Hematopoietic multipotent progenitor cell treated with erythropoietin and hydrocortisone succinate and interleukin-3 and kit ligand, for 8 days (in vitro differentiated cells): ENCODE measurements around the gene FXYD3.
A peak's percentile ranks its signal among the peaks of the same experiment; 100 is the strongest.
"Not testable (repeated sequence)": the region's sequence is repeated elsewhere in the genome, so short reads cannot be mapped to it uniquely, and the experiment has no call there.

Experiments used
- DNase-seq: peaks from one replicate; pipeline ENCODE4 v3.0.0-alpha.2; 2015

The FXYD3 gene

DNA sequence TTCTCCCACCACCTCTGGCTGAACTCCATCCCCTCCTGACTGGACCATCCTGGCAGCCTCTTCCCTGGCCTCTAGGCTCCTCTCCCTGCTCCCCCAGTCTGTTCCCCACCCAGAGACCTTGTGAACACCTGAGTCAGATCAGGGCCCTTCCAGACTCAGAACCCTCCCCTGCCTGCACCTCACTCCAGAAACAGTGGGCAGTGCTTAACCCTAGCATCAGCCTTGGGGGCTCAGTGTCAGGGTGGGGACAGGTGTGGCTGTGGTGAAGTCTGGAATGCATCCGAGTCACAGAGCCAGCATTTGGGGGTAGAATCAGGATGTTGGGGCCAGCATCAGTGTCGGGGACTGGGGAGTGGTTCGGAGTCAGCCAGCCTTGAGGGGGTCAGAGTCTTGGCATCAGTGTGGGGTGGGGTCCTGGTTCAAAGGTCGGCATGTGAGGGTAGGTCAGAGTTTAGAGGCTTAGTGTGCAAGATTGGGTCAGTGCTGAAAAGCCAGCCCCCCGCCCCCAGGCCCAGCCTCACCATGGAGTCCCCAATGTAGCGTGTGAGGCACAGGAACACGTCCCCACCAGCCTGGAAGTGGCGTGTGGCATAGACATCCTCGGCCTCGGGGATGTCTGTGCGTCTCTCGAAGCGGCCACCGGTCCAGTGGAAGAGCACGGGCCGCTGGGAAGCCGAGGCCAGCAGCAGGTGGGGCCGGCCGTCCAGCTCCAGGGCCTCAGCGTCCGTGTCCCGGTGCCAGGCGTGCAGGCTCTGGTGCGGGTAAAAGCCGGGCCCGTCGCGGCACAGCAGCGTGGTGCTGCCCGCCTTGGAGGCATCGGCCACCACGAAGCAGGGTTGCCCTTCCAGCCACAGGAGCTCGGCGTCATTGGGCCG is 10.4 kb downstream of the FXYD3 start:
- DNase-seq = no peak

DNA sequence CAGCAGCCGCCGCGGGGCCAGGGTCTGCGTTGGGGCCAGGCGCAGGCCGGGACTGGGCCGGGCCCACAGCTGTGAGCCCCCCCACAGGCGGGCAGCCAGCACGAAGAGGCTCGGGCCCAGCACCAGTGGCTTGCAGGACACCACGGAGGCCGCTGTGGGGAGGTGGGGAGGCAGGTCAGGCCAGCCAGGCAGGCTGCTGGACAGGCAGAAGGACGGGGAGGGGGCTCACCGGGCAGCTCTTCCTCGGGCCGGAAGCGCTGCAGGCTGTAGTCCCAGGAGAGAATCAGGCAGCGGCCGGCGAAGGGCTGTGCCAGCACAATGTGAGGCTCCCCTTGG is 11.0 kb downstream of the FXYD3 start:
- DNase-seq = no peak

DNA sequence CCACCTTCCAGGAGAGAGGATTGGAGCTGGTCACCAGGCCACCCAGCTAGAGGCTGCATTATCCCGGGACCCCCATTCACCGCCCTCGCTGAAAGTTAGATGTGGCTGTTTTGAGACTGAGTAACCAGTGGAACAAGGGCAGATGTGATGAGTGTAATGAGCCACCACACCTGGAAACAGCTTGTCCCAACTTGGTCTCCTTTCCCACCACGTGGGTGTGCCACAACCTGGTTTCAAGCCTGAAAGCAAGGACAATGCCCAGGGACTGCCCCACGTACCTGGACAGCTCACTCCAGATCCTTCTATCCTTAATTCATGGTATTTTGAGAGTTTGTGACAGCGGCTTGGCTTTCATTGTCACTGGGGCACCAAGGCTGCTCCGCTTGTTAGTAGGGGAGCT is 12.2 kb downstream of the FXYD3 start:
- no peak for DNase-seq

DNA sequence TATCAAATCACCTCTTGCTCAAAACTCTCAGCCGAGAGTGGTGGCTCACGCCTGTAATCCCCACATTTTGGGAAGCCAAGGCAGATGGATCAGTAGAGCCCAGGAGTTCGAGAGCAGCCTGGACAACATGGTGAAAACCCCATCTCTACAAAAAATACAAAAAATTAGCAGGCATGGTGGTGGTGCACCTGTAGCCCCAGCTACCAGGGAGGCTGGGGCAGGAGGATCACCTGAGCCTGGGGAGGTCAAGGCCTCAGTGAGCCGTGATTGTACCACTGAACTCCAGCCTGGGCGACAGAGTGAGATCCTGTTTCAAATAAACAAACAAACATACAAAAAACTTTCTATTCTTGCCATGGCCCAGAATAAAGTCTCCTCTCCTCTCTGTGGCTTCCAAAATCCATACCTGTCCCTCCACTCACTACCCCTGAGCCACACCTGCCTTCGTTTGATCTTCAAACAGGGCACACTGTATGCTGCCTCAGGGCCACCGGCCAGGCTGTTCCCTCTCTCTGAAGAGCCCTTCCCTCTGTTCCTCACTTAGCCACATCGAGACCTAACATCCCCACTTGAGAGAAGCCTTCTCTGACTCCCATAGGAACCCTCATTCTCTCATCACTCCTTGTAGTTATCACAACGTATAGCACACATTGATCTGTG is 12.9 kb downstream of the FXYD3 start:
- no peak for DNase-seq

DNA sequence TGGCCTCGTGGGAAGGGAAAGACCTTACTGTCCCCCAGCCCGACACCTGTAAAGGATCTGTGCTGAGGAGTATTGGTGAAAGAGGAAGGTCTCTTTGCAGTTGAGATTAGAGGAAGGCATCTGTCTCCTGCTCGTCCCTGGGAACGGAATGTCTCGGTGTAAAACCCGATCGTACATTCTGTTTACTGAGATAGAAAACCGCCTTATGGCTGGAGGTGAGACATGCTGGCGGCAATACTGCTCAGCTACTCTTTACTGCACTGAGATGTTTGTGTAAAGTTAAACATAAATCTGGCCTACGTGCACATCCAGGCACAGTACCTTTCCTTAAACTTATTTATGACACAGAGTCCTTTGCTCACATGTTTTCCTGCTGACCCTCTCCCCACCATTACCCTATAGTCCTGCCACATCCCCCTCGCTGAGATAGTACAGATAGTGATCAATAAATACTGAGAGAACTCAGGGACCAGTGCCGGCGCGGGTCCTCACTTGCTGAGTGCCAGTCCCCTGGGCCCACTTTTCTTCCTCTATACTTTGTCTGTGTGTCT is 14.2 kb downstream of the FXYD3 start:
- not testable (repeated sequence) for DNase-seq

DNA sequence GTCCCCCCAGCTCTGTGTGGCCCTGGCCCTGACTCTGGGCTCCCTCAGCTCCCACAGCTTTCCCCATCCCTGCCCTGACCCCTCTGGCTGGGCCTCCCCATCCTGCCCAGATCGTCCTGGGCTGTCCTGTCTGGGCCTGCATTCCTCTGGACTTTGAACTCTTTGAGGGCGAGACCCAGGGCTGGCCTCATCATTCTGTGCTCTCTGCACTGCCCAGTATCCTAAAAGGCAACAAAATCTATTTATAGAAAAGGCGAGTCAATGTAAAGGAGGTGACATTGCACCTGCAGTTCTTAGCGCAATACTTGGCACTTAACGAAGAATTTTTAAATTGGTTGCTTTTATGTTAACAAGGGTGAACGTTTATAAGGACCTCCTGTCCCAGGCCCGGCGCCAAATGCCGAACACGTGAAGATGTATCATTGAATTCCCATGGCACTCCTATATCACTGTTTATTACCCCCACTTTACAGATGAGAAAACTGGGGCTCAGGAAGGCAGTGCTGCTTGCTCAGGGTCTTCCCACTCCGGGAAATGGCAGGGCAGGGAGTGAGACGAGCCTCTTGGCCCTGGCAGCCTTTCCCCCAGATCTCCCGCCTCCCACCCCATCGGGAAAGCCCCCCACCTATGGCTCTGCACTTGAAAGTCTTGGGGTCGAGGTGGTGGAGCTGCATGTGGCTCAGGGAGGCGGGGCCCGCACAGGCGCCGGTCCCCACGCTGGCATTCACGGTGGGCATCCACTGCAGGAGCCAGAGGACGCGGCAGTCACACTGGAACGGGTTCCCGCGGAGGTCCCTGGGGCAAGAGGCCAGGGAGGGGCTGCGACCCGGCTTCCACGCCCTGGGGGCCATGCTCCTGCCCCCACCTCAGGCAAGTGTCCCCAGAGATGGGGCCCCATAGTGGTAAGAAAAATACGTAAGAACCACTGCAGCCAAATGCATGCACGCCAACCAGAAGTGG is 15.4 kb downstream of the FXYD3 start:
- no peak for DNase-seq

DNA sequence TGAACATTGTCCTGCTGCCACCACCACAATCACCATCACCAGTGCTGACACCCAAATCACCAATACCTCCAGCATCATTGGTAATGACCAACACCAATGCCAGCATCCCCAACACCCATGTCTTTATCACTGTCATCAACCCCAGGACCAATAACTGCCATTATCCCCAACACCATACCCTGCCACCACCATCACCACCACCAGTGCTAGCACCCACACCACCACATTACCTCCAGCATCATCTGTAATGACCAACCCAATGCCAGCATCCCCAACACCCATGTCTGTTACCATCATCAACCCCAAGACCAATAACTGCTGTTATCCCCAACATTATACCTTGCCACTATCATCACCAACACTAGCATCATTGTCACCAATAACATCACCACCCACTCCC is 16.6 kb downstream of the FXYD3 start:
- no peak for DNase-seq

DNA sequence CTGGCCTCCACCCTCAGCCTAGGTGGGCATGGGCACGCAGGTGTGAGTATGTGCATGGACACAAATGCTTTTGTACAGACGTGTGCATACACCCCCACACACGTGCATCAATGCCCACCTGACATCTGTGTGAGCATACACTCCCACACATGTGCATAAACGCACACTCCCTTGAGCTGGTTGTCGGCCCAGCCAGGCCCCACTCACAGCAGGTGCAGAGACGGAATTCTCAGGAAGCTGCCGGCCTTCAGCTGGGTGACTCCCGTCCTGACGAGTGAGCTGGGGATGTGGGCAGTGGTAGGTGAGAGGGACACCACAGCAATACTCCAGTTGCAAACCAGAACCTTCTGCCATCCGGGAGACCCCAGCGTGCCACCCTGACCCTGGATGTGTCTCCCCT is 18.2 kb downstream of the FXYD3 start:
- DNase-seq = no peak

DNA sequence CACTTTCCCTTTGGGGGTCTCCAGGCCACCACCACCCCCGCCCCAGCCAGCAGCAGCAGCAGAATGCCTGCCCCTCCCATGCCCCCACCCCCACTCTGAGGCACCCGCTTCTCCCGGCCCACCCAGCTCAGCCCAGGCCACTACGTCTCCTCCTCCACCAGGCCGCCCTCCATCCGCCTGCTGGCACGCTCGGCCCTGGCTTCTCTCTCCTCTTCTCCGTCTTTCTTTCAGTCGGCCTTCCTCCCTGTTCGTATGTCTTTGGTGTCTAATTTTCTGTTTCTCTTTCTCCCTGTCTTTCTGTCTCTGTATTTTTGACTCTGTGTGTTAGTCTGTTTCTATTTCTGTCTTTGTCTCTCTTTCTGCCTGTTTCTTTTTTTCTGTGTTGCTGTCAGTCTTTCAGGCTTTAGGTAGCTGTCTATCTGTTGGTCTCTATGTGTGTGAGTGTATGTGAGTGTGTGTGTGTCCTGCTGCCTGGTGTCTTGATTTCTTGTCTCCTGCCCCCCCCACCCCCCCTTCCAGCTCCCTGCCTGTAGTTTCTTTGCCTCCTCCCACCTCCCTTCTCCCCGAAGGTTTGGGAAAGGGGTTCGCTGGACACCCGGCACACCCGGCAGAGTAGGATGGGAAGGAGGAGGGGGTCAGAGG is 19.1 kb downstream of the FXYD3 start, which contains the start of gene LGI4:
TSS of gene LGI4 (minus strand) at position 459 of the 642 bp plus-strand sequence. CDS start at position 80, 379 bp downstream.
- DNase-seq = no peak

DNA sequence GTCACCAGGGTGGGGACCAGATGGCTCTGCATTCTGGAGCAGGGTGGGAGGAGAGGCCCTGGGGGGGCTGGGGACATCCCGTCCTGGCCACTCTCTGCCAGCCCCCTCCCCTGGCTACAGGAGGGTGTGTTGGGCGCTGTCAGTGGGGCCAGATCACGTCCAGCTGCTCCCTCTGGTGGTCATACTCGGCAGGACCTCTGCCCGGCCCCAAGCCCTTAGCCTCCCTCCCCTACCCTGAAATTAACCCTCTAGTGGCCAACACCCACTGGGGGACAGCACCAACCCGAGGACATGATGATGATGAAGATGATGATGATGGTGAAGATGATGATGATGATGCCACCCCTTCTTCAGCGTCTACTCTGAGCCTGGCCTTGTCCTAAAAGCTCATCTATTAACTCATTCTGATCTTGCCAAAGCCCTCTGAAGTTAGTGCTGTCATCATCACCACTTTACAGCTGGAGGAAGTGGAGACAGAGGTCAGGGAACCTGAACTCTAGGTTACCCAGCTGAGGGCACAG is 19.8 kb downstream of the FXYD3 start:
- DNase-seq = peak; percentile 70

DNA sequence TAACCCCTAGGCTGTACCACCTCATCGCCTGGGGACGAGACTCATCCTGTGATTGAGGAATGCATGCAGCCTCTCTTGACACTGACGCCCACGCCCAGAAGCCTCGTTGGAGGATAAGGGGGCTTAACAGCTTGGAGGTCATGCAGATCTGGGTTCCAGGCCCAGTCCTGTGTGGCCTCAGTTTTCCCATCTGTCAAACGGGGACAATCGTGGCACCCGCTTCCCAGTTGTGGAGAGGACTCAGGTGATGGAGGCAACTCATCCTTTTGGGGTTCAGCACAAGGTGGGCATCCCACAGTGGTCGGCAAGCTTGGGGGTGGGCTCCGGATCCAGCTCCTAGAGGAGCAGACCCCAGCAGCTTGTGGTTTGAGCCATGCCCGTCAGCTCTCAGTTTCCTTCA is 20.6 kb downstream of the FXYD3 start:
- DNase-seq = no peak

DNA sequence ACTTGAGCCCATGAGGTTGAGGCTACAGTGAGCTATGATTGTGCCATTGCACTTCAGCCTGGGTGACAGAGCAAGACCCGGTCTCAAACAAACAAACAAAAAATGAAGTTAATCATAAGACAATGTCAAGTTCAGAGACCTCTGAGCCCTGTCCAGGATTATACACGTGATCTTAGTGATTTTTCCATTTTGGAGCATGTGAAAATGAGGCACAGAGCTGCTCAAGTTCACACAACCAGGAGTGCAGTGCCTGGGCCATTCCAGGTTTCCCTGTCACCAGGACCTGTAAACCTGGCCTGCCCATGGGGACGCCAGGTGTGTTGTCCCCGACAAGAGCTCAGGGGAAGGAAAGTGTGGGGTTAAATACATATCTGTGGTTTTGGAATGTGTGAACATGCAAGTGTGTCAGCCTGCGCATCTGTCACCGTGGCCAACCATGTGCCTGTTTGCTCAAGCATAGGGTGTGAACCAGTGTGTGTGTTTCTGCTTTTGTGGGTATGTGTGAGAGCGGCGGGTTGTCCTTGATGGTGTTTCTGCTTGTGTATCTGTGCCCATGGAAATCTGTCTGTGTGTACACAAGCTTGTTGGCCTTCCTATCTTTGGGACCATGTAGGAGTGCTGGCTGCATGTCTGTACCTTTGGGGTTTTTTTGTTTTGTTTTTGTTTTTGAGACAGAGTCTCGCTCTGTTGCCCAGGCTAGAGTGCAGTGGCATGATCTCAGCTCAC is 21.5 kb downstream of the FXYD3 start:
- DNase-seq = no peak

DNA sequence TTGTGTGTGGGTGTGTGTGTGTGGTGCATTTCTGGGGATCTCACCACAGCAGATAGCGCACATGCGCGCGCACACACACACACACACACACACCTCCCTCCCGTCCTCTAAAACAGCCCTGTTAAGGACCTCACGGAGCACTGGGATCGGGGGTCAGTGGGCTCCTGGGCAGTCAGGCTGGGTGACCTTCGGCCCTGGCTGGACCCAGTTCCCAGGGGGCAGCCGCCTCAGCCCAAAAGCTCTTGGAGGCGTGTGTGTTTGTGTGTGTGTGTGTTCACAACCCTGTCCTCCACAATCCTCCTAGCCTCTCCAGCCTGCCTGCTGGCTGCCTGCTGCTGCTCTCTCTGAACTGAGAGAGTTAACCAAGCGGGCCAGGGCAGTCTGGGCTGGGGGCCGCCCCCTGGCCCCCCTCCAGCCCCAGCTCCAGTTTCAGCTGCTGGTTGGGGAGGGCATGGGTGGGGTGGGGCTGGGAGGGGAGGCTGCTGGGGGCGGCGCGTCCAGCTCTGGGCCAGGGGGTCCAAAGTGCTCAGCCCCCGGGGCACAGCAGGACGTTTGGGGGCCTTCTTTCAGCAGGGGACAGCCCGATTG is 22.8 kb downstream of the FXYD3 start, which contains the start of gene FXYD1:
TSS of gene FXYD1 (plus strand) at position 520 of the 588 bp plus-strand sequence. CDS start 1,256 bp downstream, outside the sequence.
- no peak for DNase-seq

DNA sequence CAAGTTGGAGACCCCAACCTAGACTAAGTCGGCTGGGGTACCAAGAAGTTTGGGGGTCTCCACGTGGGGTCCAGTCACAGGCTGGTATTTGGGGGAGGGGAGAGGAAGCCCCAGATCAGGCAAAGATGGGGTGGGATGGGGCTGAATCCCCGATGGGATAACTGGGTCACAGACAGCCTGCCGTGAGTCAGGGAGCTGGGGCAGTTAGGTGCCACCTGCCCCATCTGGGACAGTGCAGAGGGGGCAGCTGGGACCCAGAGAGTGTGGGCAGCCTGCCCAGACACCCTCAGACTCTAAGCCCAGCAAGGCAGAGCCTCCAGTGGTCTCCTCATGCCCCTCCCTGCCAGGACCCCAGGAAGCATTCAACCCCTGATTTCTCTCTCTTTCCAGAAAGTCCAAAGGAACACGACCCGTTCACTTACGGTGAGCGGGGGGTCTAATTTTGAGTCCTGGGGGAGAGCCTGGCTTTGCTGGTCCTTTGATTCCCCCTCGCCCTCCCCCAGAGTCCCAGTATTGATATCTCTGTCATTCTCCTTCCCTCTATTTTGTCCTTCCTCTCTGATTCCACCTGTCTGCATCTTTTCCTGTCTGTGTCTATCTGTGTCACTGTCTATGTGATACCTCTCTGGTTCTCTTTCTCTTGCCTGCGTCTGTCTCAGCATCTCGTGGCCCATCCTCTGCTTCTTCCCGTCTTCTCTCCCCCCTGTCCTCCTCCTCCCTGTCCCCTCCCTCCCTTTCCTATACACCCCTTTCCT is 24.8 kb downstream of the FXYD3 start:
- no peak for DNase-seq

DNA sequence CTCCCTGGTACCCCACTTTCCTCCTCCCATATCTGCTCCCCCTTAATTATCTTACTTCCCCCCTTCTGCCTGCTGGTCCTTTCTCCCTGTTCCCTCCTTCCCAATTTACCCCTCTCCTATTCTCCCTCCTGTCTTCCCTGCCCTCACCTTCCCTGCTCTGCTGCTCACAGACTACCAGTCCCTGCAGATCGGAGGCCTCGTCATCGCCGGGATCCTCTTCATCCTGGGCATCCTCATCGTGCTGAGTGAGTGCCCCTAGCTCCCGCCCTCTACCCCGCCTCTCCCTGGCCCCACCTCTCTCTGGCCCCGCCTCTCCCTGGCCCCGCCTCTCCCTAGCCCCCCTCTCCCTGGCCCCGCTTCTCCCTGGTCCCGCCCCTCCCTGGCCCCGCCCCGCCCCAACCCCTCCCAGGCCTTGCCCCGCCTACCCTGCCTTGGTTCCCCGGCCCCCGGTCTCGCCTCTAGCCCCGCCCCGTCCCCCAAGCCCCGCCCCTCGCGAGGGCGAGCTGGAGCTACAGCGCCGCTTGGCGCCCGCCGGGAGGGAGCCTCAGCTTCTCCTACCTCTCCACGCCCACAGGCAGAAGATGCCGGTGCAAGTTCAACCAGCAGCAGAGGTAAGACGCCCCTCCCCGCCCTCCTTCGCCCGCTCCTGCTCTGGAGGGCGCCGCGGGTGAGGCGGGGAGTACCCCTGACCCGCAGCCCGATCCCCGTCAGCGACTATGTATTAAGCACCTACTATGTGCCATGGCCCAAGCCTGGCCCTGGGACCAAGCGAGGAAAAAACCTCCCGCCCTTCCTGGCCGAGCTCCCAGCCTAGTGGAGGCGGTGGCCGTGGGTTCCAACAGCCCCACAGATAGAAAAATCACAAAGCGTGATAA is 25.6 kb downstream of the FXYD3 start:
- DNase-seq = peak; percentile 91

DNA sequence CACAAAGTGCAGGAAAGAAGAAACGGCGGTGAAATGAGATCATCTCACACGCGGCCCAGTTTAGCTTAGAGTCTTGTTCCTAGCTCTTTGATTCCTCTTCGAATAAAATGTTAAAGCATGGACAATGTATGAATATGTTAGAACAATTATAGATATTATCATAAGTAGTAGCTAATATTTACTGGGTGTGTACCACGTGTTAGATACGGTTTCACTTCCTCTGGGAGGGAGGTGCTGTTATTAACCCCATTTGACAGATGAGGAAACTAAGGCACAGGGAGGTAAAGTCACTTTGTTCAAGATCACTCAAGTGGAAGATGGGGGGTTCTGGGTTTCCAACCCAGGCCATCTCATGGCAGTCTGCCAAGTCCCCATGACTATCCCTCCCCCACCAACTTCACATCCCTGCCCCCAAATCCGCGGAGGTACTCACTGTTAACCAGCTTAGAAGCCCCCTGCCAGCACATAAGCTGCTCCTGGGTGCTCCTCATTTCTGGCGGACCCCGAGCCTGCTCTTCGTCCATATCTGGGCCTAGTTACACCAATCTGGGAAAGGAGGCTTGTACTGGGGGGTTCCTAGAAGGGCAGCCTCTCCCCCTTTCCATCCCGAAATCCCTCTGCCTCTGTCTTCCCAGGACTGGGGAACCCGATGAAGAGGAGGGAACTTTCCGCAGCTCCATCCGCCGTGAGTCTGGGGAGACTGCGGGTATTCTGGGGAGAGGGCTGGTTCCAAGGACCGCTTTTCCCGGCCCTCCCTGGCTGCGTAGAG is 26.4 kb downstream of the FXYD3 start:
- DNase-seq = peak; percentile 62

DNA sequence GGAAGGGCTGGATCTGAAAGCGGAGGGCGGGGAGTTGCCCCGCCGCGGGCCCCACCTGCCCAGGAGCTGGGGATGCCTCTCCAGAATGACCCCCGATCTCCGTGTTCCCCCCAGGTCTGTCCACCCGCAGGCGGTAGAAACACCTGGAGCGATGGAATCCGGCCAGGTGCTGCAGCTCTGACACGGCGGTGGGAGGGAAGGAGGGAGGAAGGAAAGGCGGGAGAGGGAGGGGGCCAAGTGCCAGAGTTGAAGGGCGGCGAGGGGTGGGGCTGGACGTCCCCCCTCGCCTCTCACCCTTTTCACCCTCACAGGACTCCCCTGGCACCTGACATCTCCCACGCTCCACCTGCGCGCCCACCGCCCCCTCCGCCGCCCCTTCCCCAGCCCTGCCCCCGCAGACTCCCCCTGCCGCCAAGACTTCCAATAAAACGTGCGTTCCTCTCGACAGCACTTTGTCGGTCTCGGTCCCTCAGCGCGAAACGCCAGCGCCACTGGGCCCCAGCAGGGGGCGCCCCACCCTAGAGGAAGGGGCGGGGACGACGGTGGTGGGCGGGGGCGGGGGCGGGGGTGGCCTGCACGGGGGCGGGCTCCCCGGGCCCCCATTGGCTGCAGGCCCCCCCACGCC is 27.1 kb downstream of the FXYD3 start:
- DNase-seq = peak; percentile 49

DNA sequence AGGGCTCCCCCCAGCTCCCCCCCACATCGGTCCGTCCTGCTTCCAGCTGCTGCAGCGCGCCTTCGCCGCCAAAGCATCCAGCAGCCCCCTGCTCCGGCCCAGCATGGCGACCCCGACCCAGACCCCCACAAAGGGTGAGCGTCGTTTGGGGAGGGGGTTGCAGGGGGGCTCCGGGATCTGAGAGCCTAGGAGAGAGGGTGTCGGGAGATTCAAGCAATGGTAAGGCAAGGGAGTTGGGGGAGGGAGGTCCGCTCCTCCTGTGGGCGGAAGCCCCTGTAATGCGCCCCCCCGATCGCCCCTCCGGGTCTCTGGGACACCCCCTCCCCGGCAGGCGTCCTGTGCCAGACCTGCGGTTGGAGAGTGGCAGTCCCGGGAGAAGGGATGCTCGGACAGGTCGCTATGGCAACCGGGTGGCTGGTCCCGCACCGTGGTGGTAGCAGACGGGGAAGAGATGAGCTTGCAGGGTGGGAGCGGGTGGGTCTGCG is 27.6 kb downstream of the FXYD3 start, which contains the start of gene FXYD7:
TSS of gene FXYD7 (plus strand) at position 25 of the 485 bp plus-strand sequence. CDS start at position 104, 79 bp downstream.
- no peak for DNase-seq
